GM19193 (cell line): ENCODE data around the gene TEX28.

Source experiments
- POLR2A ChIP-seq: IDR thresholded peaks from 4 replicates; pipeline ENCODE4 v1.6.1; 2011; ENCODE audit not compliant: insufficient read depth, insufficient read length; ENCODE audit errors: extremely low read depth

TEX28 gene, protein sequence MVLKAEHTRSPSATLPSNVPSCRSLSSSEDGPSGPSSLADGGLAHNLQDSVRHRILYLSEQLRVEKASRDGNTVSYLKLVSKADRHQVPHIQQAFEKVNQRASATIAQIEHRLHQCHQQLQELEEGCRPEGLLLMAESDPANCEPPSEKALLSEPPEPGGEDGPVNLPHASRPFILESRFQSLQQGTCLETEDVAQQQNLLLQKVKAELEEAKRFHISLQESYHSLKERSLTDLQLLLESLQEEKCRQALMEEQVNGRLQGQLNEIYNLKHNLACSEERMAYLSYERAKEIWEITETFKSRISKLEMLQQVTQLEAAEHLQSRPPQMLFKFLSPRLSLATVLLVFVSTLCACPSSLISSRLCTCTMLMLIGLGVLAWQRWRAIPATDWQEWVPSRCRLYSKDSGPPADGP

DNA sequence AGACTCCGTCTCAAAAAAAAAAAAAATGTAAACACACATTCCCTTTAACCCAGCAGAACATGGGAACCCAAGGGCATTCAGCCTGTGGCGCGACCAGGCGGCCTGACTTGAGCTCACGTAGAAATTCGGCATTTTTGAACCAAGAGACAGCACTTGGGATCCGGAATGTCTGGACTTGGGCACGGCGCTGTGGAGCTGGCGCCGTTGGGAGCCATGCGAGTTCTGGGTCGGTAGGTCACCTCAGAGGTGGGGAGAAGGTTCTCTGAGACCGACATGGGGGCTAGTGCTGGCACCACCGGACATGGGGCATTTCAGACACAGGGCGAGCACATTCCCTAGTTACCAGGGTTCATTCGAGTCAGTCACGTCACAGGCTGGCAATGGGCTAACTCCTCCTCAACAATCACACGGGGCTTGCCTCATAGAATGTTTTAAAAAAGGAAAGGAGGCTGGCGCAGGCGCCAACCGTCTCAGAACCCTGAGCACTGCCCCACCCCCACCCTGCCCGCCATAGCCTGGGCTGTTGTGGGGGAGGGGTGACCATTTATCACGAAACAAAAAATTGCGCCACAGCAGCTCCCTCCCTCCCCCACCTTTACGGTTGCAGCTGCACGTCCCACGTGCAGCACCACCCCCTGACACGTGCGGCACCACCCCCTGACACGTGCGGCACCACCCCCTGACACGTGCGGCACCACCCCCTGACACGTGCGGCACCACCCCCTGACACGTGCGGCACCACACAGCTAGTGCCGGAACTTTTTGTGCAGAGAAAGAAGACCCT lies at the start of gene TEX28:
TSS of gene TEX28 (minus strand) at position 334 of the 784 bp plus-strand sequence. CDS start 3,007 bp downstream, outside the sequence.
- no peak for TF ChIP-seq POLR2A

DNA sequence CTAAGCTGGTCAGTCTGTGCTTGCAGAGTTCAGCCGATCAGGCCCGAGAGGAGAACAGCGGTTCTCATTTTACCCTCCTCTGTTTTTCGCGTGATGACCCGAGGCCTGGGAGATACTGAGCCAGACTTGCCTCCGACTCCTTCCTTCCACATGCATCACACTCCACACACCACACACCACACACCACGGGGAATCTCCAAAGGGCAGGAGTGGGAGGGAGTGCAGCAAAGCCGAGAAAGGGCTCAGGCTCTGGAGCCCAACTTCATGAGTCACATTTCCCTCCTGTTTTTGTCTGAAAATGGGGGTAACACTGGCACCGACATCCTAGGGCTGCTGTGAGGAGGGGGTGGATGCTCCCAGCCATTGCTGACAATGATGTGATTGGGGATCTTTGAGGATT lies 39.6 kb upstream of the TEX28 start:
- TF ChIP-seq POLR2A, result no peak

DNA sequence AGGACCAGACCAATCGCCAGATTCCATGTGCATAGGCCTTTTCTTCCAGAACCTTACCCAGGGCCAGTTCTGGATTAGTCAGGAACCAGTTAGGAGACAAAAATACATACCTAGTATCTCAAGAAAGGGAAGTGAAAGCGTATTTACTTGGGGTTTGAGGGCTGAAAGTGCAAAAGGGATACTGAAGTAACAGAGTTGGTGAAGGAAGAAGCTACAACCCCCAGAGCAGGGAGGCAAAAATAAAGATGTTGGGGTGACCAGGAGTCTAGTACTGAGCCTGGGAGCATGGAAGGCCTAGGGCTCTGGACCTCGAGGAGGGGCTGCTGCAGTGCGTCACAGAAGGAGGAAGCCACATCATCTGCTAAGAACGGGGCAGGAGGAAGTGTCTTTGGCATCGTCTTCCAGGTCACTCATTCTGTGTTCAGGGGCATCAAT lies 38.9 kb upstream of the TEX28 start:
- no peak for TF ChIP-seq POLR2A

DNA sequence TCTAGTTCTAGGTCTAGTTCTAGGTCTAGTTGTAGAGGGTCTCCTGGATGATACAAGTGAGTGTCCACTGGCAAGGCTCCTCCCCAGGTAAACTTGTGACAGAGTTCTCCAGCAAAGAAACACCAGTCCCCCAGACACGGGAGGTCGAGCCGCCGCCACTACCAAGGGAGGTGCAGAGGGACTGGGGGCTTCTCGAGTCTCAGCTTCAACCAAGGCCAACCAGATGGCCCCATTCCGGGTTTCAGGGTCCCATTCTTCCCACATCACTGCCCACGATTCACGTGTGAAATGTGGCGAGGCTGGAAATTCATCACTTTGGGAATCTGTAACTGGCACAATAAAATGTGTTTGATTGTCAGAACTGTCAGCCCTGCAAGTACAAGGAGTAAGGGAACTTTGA lies 38.2 kb upstream of the TEX28 start:
- no peak for TF ChIP-seq POLR2A

DNA sequence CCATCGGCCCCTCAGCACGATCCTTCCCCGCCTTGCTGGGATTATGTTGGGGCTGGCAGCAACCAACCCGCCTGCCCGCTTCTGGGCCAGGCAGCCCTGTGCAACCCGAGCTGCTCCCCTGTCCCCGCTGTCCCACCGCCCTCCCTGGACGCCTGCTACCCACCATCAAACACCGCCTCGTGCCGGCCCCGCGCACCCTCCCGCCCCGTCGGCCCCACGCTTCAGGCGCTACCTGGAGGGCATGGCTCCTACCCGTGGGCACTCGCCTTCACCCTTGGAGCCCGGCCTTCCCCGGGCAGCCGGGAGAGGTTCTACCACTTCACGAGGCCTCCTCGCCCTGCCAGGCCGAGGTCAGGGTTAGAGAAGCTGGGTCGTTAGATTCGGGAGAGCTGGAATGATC lies 37.6 kb upstream of the TEX28 start:
- TF ChIP-seq POLR2A, result no peak

DNA sequence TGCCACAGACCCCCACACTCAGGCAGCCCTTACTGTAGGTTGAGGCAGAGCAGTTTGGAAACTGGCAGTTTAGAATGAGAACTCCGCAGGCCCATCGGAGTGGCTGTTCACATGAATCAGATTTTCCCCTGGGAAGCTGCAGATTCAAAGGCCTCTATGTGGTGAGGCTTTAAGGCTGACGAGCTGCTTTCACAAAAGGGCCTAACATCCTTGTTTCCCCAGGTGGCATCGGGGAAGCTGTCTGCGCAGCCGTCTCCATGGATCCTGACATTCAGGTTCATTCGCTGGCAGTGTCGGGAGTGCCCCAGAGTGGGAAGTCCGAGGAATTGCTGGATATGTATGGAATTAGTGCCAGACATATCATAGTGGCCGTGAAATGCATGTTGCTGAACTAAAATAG lies 34.4 kb upstream of the TEX28 start:
- TF ChIP-seq POLR2A, result no peak

DNA sequence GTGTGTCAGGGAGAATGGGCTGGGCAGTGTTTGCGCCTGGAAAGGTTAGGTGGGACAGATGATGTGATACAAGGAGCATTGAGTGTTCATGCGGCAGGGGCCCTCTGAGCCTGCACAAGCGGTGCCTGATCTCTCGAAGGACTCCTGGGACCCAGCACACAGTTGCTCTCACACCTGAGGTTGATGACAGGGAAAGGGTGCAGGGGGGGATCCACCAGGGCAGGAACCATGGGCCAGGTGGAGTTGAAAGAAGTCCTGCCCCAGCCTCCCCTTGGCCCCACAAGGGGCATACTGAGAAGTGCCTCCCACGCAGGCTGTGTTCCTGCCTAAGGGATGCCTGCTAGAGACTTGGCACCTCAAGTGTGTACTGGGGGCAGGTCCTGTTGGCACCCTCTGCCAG lies 33.7 kb upstream of the TEX28 start:
- no peak for TF ChIP-seq POLR2A

DNA sequence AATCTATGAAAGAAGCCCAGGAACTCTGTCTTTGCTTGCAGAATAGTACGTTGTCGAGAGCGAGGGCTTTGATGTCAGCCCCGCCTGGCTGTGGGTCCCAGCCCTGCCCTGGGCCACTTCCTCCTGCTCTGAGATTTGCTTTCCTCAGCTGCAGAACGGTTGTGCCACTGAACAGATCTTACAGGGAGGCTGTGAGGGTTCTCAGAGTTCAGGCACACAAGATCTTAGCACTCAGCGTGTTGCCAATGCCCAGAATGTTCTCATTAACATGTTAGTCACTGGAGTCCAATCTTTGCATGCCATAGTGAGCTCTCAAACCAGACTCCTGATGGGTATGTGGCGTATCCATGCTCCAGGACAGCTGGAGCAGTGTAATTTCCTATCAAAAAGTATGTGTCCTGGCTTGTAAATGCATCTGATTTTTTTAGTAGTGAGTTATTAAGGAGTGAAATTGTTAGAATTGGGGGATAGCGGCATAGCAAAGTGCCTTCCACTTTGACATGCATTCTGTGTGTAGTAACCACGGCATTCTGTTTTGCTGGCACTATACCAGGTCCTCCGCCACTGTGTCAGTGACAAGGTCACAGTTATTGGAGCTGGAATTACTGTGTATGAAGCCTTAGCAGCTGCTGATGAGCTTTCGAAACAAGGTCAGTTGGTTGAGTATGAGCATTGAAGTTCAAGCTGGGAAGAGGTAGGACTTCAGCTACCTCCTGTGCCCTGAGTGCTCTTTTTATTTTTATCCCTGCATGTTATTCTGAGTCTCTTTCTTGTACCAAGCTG lies 32.3 kb upstream of the TEX28 start:
- TF ChIP-seq POLR2A, result no peak

DNA sequence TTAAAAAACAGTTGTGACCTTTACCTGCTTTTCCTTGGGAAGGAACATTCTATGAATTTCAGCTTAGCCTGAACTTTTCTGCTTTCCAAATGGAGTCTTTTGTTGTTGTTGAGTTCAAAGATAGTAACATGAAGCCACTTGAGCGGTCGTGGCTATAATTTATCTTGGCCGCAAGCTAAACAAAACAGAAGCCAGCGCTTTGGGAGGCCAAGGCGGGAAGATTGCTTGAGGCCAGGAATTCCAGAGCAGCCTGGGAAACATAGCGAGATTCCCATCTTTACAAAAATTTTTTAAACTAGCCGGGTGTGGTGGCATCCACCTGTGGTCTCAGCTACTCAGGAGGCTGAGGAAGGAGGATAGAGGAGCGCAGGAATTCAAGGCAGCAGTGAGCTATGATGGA lies 30.6 kb upstream of the TEX28 start:
- TF ChIP-seq POLR2A, result no peak

DNA sequence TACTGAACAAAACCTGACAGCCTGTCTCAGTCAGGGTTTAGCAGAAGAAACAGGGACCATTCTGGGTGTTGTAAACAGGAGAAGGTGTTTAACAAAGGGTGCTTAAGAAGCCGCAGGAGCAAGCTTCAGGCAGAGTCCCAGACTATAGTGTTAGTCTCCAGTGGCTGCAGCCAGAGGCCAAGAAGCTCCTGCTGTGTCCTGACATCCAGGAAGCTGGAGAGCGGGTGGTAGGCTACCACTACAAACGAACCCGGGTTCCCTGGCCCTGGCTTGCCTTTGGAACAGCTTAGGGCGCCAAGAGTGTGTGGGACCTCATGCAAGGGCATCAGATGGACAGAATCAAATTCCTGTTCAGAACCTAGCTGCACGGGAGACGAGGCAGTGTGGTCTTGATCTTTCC lies 28.6 kb upstream of the TEX28 start:
- TF ChIP-seq POLR2A, result no peak

DNA sequence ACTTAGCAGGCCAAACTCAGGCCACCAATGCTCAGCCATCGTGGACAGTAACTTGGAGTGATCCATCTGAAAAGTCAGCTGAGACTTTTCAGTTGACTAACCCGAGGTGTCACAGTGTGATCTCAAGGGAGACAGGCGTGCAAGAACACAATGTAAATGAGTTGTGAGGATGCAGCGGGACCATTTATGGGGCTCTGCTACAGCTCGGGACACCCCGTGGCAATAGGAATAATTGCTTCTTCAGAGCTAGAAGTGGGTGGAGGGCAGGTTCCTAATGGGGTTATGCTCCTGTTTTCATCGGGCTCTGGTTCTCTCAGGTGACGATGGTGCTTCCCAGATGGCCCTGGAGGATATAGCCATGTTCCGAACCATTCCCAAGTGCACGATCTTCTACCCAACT lies 28.0 kb upstream of the TEX28 start:
- no peak for TF ChIP-seq POLR2A

DNA sequence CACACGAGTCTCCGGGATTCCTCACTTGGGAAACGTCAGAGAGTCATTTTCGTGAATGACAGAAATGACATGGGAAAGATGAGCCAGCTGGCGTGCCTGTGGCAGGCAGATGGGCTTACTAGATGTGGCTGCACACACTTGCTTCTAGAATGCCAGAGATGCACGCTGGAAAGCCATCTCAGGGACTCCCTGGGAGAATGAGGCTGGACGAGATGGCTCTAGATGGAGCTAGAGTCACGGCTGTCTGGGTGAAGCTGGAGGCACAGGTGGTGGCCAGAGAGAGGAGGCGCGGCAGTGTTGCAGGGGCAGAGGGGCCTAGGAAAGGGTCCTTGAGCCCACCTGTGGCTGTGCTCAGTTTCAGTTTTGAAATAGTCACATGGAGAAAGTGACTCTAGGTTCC lies 26.7 kb upstream of the TEX28 start:
- no peak for TF ChIP-seq POLR2A

DNA sequence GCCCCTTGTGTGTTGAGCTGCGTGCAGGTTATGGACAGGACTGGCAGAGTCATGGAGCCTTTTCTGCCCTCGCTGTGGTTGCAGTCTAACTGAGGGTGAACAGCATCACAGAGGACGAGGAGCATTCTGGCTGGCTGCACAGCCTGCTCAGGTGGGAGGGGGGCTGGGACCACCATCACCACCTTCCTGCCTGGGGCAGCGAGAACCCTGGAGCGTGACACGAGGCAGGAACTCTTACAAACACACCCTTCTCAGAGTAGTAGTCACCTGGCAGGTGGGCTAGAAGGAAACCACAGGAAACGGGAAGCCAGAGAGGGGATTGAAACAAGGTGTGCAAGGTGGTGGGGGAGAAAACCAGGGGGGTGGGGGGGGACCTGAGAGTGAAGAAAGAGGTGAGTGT lies 26.2 kb upstream of the TEX28 start:
- TF ChIP-seq POLR2A, result no peak

DNA sequence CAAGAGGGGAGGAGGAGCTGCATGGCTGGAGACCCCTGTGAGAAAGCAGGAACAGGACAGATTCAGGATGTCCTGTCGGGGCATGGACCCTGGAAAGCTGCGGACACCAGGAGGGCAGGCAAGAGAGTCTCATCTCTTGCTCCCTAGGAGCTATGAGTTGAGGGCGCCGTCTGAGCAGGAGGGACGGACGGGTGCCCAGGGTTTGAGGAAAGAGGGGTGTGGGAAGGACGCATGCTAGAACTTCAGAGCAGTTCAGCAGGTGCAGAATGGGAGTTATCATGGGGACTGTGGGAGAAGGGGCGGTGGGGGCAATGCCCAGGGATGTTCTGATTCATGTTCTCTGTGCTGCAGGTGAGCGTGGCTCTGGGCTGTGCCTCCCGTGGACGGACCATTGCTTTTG lies 25.5 kb upstream of the TEX28 start:
- TF ChIP-seq POLR2A, result no peak

DNA sequence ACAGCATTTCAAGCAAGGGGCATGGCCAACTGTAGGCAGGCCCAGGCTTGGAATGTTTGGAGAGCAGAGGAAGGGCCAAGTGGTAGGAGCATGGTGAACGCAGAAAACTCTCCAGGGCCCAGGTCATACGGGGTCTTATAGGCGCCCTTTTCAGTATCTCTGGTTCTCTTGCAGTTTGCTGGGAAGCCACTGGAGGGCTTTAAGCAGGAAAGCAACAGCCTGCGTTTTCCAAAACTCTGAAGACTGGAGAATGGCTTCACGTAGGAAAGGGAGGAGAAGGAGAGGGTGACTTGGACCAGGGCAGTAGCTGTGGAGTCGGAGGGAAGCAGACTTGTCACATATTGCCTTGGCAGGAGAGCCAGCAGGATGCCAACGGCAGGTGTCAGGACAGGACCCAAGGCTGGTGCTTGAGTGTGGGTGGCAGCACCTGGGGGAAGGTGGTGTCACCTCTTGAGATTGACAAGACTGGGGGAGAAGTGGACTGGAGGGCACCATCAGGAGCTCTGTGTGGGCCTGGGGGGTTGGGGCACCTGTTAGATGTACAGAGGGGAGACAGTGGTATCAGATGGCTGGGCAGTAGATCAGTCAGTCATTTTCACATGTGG lies 22.6 kb upstream of the TEX28 start:
- no peak for TF ChIP-seq POLR2A
